ENCODE measurements around the gene IL33. TPM values are rescaled to one million over a fixed set of nuclear protein-coding genes. Genes with fewer than 3 reads are reported as not detected.

Gene IL33
- polyA plus RNA-seq, 1 donor (not counting 4 experiments of a cell fraction or from before 2014, with no cell fraction given): 7.8 TPM

- Histone ChIP-seq H4K20me1 (ENCODE audit: control insufficient read depth, extremely low read depth, insufficient read depth, low read length) (no peaks in the 10 kb centered on the region), H2AFZ (ENCODE audit: control insufficient read depth, low read length) (peak overlapping the region; percentile 11), H3K4me3 (ENCODE audit: control insufficient read depth in 2 of 3, extremely low read depth in 1 of 3, insufficient read depth in 2 of 3, low read depth in 1 of 3, low read length in 3 of 3) (no peak overlapping the region), H3K9me1 (ENCODE audit: control insufficient read depth, extremely low read depth, insufficient read depth, low read length) (no peaks in the 10 kb centered on the region), H3K79me2 (ENCODE audit: control insufficient read depth, insufficient read depth, low read length) (no peaks in the 10 kb centered on the region), H3K9ac (ENCODE audit: control insufficient read depth, extremely low read depth, insufficient read depth, low read length) (no peak overlapping the region), H3K4me2 (ENCODE audit: control insufficient read depth, extremely low read depth, insufficient read depth, low read depth, low read length) (peak overlapping the region; percentile 33), H3K36me3 (ENCODE audit: control insufficient read depth in 2 of 2, extremely low read depth in 1 of 2, insufficient read depth in 2 of 2, low read length in 2 of 2) (no peaks in the 10 kb centered on the region), H3K27ac (ENCODE audit: control insufficient read depth, insufficient read depth, low read length) (no peak overlapping the region), H3K27me3 (ENCODE audit: control insufficient read depth, extremely low read depth, insufficient read depth, low read length) (no peaks in the 10 kb centered on the region), H3K9me3 (ENCODE audit: control insufficient read depth, low read depth, low read length) (no peaks in the 10 kb centered on the region), H3K4me1 (ENCODE audit: control insufficient read depth, extremely low read depth, insufficient read depth, low read length) (peaks cover 11% of the 10 kb centered on the region)
- TF ChIP-seq CTCF (optimal IDR thresholded peaks at IDR 0.05 in 1 of 3, IDR thresholded peaks at IDR 0.05 in 1 of 3, conservative IDR thresholded peaks at IDR 0.05 in 1 of 3; ENCODE audit: extremely low read depth in 1 of 3, insufficient read depth in 2 of 3, low read length in 3 of 3) (no peak), EZH2 (IDR thresholded peaks at IDR 0.05; ENCODE audit: low read length) (no peak)
- DNase-seq (ENCODE audit: low read depth, low spot score) (no peak), FAIRE-seq (peak; percentile 70)
- dilution Hi-C loops (cut with MboI; ENCODE audit: extremely low pct_ligation_motif_present, low sequenced_read_pairs): loop anchor here (25.0 kb wide), 1 partner anchor 94 kb away; no protein-coding TSS in a partner anchor
These were observed 2.5 kb downstream of the IL33 start for GRCh38 chr9:6218099-6218502.

- FAIRE-seq: no peak
- dilution Hi-C loops (cut with MboI; ENCODE audit: extremely low pct_ligation_motif_present, low sequenced_read_pairs): loop anchor here (25.0 kb wide), 1 partner anchor 93 kb away; no protein-coding TSS in a partner anchor
These were observed 3.4 kb downstream of the IL33 start for GRCh38 chr9:6219040-6219439.

GRCh38 chr9:6219981-6220380 is 4.4 kb downstream of the IL33 start:
- no peak overlapping the region for H3K4me2 ChIP-seq (ENCODE audit: control insufficient read depth, extremely low read depth, insufficient read depth, low read depth, low read length)
- dilution Hi-C loops (cut with MboI; ENCODE audit: extremely low pct_ligation_motif_present, low sequenced_read_pairs): loop anchor here (25.0 kb wide), 1 partner anchor 92 kb away; no protein-coding TSS in a partner anchor

More at GRCh38 chr9:6219040-6219439, 3.4 kb downstream of the IL33 start:
- no peak for TF ChIP-seq EZH2 (IDR thresholded peaks at IDR 0.05; ENCODE audit: low read length)
- H3K4me1 ChIP-seq (ENCODE audit: control insufficient read depth, extremely low read depth, insufficient read depth, low read length): peaks cover 10% of the 10 kb centered on the region
- H3K9me1 ChIP-seq (ENCODE audit: control insufficient read depth, extremely low read depth, insufficient read depth, low read length): no peaks in the 10 kb centered on the region
- no peaks in the 10 kb centered on the region for H3K9me3 ChIP-seq (ENCODE audit: control insufficient read depth, low read depth, low read length)
- H3K36me3 ChIP-seq (ENCODE audit: control insufficient read depth in 2 of 2, extremely low read depth in 1 of 2, insufficient read depth in 2 of 2, low read length in 2 of 2): no peaks in the 10 kb centered on the region
- H3K9ac ChIP-seq (ENCODE audit: control insufficient read depth, extremely low read depth, insufficient read depth, low read length): no peak overlapping the region
- H3K27me3 ChIP-seq (ENCODE audit: control insufficient read depth, extremely low read depth, insufficient read depth, low read length): peaks cover 3% of the 10 kb centered on the region
- no peak overlapping the region for H3K27ac ChIP-seq (ENCODE audit: control insufficient read depth, insufficient read depth, low read length)
- H3K79me2 ChIP-seq (ENCODE audit: control insufficient read depth, insufficient read depth, low read length): no peaks in the 10 kb centered on the region
- no peak overlapping the region for H3K4me2 ChIP-seq (ENCODE audit: control insufficient read depth, extremely low read depth, insufficient read depth, low read depth, low read length)
- DNase-seq (ENCODE audit: low read depth, low spot score): no peak
- H3K4me3 ChIP-seq (ENCODE audit: control insufficient read depth in 2 of 3, extremely low read depth in 1 of 3, insufficient read depth in 2 of 3, low read depth in 1 of 3, low read length in 3 of 3): no peak overlapping the region
- no peak overlapping the region for H2AFZ ChIP-seq (ENCODE audit: control insufficient read depth, low read length)
- no peaks in the 10 kb centered on the region for H4K20me1 ChIP-seq (ENCODE audit: control insufficient read depth, extremely low read depth, insufficient read depth, low read length)

More at GRCh38 chr9:6219981-6220380, 4.4 kb downstream of the IL33 start:
- Histone ChIP-seq H3K9me1 (ENCODE audit: control insufficient read depth, extremely low read depth, insufficient read depth, low read length) (no peaks in the 10 kb centered on the region), H2AFZ (ENCODE audit: control insufficient read depth, low read length) (no peak overlapping the region), H3K27me3 (ENCODE audit: control insufficient read depth, extremely low read depth, insufficient read depth, low read length) (peaks cover 3% of the 10 kb centered on the region), H3K79me2 (ENCODE audit: control insufficient read depth, insufficient read depth, low read length) (no peaks in the 10 kb centered on the region), H4K20me1 (ENCODE audit: control insufficient read depth, extremely low read depth, insufficient read depth, low read length) (no peaks in the 10 kb centered on the region), H3K9ac (ENCODE audit: control insufficient read depth, extremely low read depth, insufficient read depth, low read length) (no peak overlapping the region), H3K4me3 (ENCODE audit: control insufficient read depth in 2 of 3, extremely low read depth in 1 of 3, insufficient read depth in 2 of 3, low read depth in 1 of 3, low read length in 3 of 3) (no peak overlapping the region), H3K27ac (ENCODE audit: control insufficient read depth, insufficient read depth, low read length) (no peak overlapping the region), H3K4me1 (ENCODE audit: control insufficient read depth, extremely low read depth, insufficient read depth, low read length) (peaks cover 3% of the 10 kb centered on the region), H3K9me3 (ENCODE audit: control insufficient read depth, low read depth, low read length) (no peaks in the 10 kb centered on the region), H3K36me3 (ENCODE audit: control insufficient read depth in 2 of 2, extremely low read depth in 1 of 2, insufficient read depth in 2 of 2, low read length in 2 of 2) (no peaks in the 10 kb centered on the region)
- FAIRE-seq (peak; percentile 23), DNase-seq (ENCODE audit: low read depth, low spot score) (no peak)
- TF ChIP-seq CTCF (optimal IDR thresholded peaks at IDR 0.05 in 1 of 3, IDR thresholded peaks at IDR 0.05 in 1 of 3, conservative IDR thresholded peaks at IDR 0.05 in 1 of 3; ENCODE audit: extremely low read depth in 1 of 3, insufficient read depth in 2 of 3, low read length in 3 of 3) (no peak), EZH2 (IDR thresholded peaks at IDR 0.05; ENCODE audit: low read length) (no peak)

Data from keratinocyte (primary cell).